MG63 (cell line): Measurements from ENCODE around the gene CPB2. TPM values are rescaled to one million over a fixed set of nuclear protein-coding genes. Genes with fewer than 3 reads are reported as not detected.

ENCODE experiments used
- DNase-seq: peaks from one replicate; pipeline ENCODE4 v3.0.0-alpha.2; 2020
- H3K27me3 ChIP-seq: fragments of 250-450 bp; sonication (Bioruptor Pico); 2 replicates; pipeline ENCODE4 v1.5.1; 2020; ENCODE audit warnings: mild to moderate bottlenecking, moderate library complexity
- H3K36me3 ChIP-seq: fragments of 250-450 bp; sonication (Bioruptor Pico); 2 replicates; pipeline ENCODE4 v1.5.1; 2020; ENCODE audit warnings: mild to moderate bottlenecking, moderate library complexity
- H3K4me3 ChIP-seq: fragments of 250-450 bp; sonication (Bioruptor Pico); 2 replicates; pipeline ENCODE4 v1.5.1; 2020; ENCODE audit warnings: mild to moderate bottlenecking, moderate library complexity
- H3K9me3 ChIP-seq: fragments of 250-450 bp; sonication (Bioruptor Pico); 2 replicates; pipeline ENCODE4 v1.5.1; 2020; ENCODE audit warnings: mild to moderate bottlenecking, moderate library complexity
- total RNA-seq: library from RNA; depleted of rRNA; stranded (reverse); fragments of >200 nt; shearing (Covaris generic); gene quantifications from 2 replicates; pipeline ENCODE4 v1.2.3, GENCODE V29; 2014; ENCODE audit warnings: low replicate concordance

CPB2 gene
- total RNA-seq, 1 experiment from 2014 or later: not detected

- Histone ChIP-seq H3K27me3 (peaks cover 8% of the 10 kb centered on the region; the same call in 1 of the 2 replicates), H3K9me3 (no peaks in the 10 kb centered on the region), H3K36me3 (no peaks in the 10 kb centered on the region), H3K4me3 (no peak overlapping the region)
- no peak for DNase-seq
Measured at GRCh38 chr13:46114613-46115012, 9.8 kb upstream of the CPB2 start.

GRCh38 chr13:46113596-46113995 is 8.8 kb upstream of the CPB2 start:
- Histone ChIP-seq H3K36me3 (no peaks in the 10 kb centered on the region), H3K27me3 (peaks cover 12% of the 10 kb centered on the region; the same call in 1 of the 2 replicates), H3K9me3 (no peaks in the 10 kb centered on the region), H3K4me3 (no peak overlapping the region)
- DNase-seq: no peak

GRCh38 chr13:46111151-46111550 is 6.3 kb upstream of the CPB2 start:
- no peaks in the 10 kb centered on the region for H3K9me3 ChIP-seq
- no peaks in the 10 kb centered on the region for H3K36me3 ChIP-seq
- H3K4me3 ChIP-seq: no peak overlapping the region
- DNase-seq: no peak
- H3K27me3 ChIP-seq: peaks cover 18% of the 10 kb centered on the region; the same call in 1 of the 2 replicates

- Histone ChIP-seq H3K27me3 (peaks cover 16% of the 10 kb centered on the region; the same call in 1 of the 2 replicates), H3K36me3 (no peaks in the 10 kb centered on the region)
Measured at GRCh38 chr13:46109451-46109850, 4.6 kb upstream of the CPB2 start.

GRCh38 chr13:46106839-46107371 is 2.1 kb upstream of the CPB2 start:
- Histone ChIP-seq H3K27me3 (peaks cover 16% of the 10 kb centered on the region; the same call in 1 of the 2 replicates), H3K36me3 (no peaks in the 10 kb centered on the region), H3K9me3 (no peaks in the 10 kb centered on the region), H3K4me3 (no peak overlapping the region)
- DNase-seq: no peak

More at GRCh38 chr13:46109451-46109850, 4.6 kb upstream of the CPB2 start:
- Histone ChIP-seq H3K4me3 (no peak overlapping the region), H3K9me3 (no peaks in the 10 kb centered on the region)
- DNase-seq: no peak

- H3K4me3 ChIP-seq: no peak overlapping the region
- no peak for DNase-seq
- no peaks in the 10 kb centered on the region for H3K9me3 ChIP-seq
- H3K27me3 ChIP-seq: peaks cover 2% of the 10 kb centered on the region; the same call in 1 of the 2 replicates
- H3K36me3 ChIP-seq: no peaks in the 10 kb centered on the region
Measured at GRCh38 chr13:46103037-46103436, 1.8 kb downstream of the CPB2 start.

- H3K27me3 ChIP-seq: no peaks in the 10 kb centered on the region; the same call in 1 of the 2 replicates
- H3K9me3 ChIP-seq: no peaks in the 10 kb centered on the region
- DNase-seq: no peak
- H3K4me3 ChIP-seq: no peak overlapping the region
- H3K36me3 ChIP-seq: no peaks in the 10 kb centered on the region
Measured at GRCh38 chr13:46102255-46102605, 2.6 kb downstream of the CPB2 start.

GRCh38 chr13:46101484-46102254 is 3.2 kb downstream of the CPB2 start:
- H3K36me3 ChIP-seq: no peaks in the 10 kb centered on the region
- H3K27me3 ChIP-seq: no peaks in the 10 kb centered on the region
- no peak overlapping the region for H3K4me3 ChIP-seq
- H3K9me3 ChIP-seq: no peaks in the 10 kb centered on the region
- no peak for DNase-seq

GRCh38 chr13:46101002-46101401 is 3.8 kb downstream of the CPB2 start:
- H3K27me3 ChIP-seq: no peaks in the 10 kb centered on the region
- DNase-seq: no peak
- H3K36me3 ChIP-seq: no peaks in the 10 kb centered on the region
- no peak overlapping the region for H3K4me3 ChIP-seq
- no peaks in the 10 kb centered on the region for H3K9me3 ChIP-seq

- Histone ChIP-seq H3K9me3 (no peaks in the 10 kb centered on the region), H3K36me3 (no peaks in the 10 kb centered on the region), H3K4me3 (no peak overlapping the region), H3K27me3 (no peaks in the 10 kb centered on the region)
- no peak for DNase-seq
Measured at GRCh38 chr13:46100191-46100815, 4.5 kb downstream of the CPB2 start.

- Histone ChIP-seq H3K27me3 (peaks cover 5% of the 10 kb centered on the region), H3K4me3 (no peak overlapping the region), H3K9me3 (no peaks in the 10 kb centered on the region), H3K36me3 (no peaks in the 10 kb centered on the region)
- DNase-seq: no peak
Measured at GRCh38 chr13:46097663-46098062, 7.2 kb downstream of the CPB2 start.

- Histone ChIP-seq H3K27me3 (peaks cover 11% of the 10 kb centered on the region), H3K36me3 (no peaks in the 10 kb centered on the region), H3K9me3 (no peaks in the 10 kb centered on the region), H3K4me3 (no peak overlapping the region)
- no peak for DNase-seq
Measured at GRCh38 chr13:46097015-46097414, 7.8 kb downstream of the CPB2 start.

- Histone ChIP-seq H3K36me3 (no peaks in the 10 kb centered on the region), H3K27me3 (peaks cover 21% of the 10 kb centered on the region), H3K4me3 (no peak overlapping the region), H3K9me3 (no peaks in the 10 kb centered on the region)
- DNase-seq: no peak
Measured at GRCh38 chr13:46094478-46094877, 10.4 kb downstream of the CPB2 start.

GRCh38 chr13:46088821-46089562 is 15.8 kb downstream of the CPB2 start:
- peaks cover 21% of the 10 kb centered on the region for H3K27me3 ChIP-seq

GRCh38 chr13:46087481-46087880 is 17.4 kb downstream of the CPB2 start:
- H3K36me3 ChIP-seq: no peaks in the 10 kb centered on the region
- no peak for DNase-seq
- H3K4me3 ChIP-seq: no peak overlapping the region
- H3K9me3 ChIP-seq: no peaks in the 10 kb centered on the region
- H3K27me3 ChIP-seq: peaks cover 14% of the 10 kb centered on the region

More at GRCh38 chr13:46088821-46089562, 15.8 kb downstream of the CPB2 start:
- H3K9me3 ChIP-seq: no peaks in the 10 kb centered on the region
- no peak overlapping the region for H3K4me3 ChIP-seq
- no peaks in the 10 kb centered on the region for H3K36me3 ChIP-seq
- no peak for DNase-seq

GRCh38 chr13:46086985-46087384 is 17.8 kb downstream of the CPB2 start:
- DNase-seq: no peak
- no peaks in the 10 kb centered on the region for H3K9me3 ChIP-seq
- peaks cover 9% of the 10 kb centered on the region for H3K27me3 ChIP-seq
- no peaks in the 10 kb centered on the region for H3K36me3 ChIP-seq
- H3K4me3 ChIP-seq: no peak overlapping the region

GRCh38 chr13:46086421-46086922 is 18.4 kb downstream of the CPB2 start:
- H3K4me3 ChIP-seq: no peak overlapping the region
- H3K36me3 ChIP-seq: no peaks in the 10 kb centered on the region
- peaks cover 6% of the 10 kb centered on the region for H3K27me3 ChIP-seq
- H3K9me3 ChIP-seq: no peaks in the 10 kb centered on the region
- no peak for DNase-seq
